HG03108 (cell line): ENCODE measurements around the gene TBC1D8.

Experiments used
- ATAC-seq: cut with Tn5 transposase; IDR thresholded peaks from one replicate; pipeline ENCODE4 v1.9.1; 2021; ENCODE audit warnings: moderate library complexity; ENCODE audit not compliant: unreplicated experiment

The TBC1D8 gene

DNA sequence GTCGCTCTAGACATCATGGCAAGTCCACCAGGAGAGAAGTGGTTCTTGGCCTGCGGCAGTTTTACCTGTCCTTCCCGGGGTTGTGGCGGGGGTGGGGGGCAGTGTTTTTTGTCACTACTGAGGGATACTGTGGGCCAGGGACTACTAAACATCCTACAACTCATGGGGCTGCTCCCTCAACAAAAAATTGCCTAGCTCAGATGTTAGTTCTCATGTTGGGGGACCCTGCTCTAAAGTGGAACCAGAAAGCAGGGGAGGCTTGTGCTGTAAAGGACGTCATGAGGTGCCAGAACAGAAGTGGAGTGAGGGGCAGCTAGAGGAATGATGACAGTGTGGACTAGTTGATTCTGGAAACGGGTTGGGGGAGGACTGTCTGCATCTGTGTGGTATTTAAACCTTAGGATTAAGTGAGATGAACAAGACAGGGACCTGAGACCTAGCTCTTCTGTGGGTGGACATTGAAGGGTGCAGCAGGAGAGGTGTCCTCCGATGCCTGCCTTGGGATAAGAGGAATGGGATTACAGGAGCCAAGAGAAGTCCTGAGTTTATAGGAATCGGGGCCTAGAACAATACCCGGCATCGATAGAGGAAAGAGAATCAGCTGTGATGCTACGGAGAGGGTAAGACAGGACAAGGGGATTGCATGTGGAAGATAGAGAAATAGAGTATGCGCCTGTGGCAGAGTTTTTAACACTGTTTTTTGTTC is 146.4 kb downstream of the TBC1D8 start:
- ATAC-seq, result no peak

DNA sequence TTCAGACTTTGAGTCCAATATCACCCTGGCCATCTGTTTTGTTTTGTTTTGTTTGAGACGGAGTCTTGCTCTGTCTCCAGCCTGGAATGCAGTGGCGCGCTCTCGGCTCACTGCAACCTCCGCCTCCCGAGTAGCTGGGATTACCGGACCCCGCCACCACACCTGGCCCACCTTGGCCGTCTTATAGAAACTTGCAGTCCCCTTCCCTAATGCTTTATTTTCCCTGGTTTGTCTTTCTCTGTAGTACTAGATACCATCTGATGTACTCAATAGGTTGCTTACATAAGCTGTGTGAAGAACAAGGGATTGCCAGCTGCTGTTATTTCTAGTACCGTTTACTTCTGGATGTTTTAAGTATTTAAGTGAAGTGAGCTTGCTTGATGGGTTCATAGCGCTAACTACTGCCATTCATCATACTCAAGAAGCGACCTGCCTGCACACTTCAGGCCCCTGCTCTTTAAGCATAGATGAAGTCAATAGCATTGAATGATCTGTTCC is 147.9 kb downstream of the TBC1D8 start:
- no peak for ATAC-seq

- ATAC-seq, result no peak
Measured at GRCh38 chr2:101002562-101003277, 148.5 kb downstream of the TBC1D8 start.

DNA sequence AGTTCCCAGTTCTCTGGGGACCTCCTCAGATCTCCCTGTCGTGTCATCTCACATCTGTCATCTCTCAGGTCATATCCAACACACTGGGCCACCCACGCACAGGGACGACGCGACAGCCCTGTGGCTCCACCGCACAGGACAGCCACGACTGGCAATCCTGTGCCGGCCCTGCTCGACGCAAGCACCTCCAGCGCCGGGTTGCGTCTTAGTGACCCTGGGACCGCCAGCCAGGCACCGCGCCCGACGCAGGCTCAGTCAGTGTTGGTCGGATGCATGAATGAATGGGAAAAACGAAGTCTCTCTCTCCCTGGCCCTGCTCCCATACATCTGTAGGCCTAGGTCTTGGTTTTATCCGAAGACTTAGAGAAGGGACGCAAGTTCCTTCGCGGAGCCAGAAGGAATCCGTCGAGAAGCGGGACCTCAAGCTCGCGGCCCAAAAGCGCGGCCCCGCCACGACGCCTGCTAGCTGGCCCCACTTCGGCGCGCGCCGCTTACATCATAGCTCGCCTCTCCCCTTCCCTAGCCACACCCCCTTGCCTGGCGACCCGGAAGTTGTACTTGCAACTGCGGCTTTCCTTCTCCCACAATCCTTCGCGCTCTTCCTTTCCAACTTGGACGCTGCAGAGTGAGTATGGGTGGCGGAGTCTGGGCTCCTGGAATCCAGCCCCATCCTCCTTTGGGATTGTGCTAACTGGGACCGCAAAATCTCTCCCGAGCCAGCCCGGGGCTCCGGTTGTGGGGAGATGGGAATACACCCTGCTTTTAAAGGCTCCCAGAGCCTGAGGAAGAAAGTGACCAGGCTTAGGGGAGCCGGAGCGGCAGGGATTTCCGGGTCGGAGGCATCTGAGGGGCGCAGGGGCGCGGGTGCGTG is 149.3 kb downstream of the TBC1D8 start, which contains the start of gene RPL31:
Gene RPL31, plus strand, starts transcription at position 599 of the 871 bp plus-strand sequence. CDS start 413 bp downstream, outside the sequence.
- peak; percentile 97 for ATAC-seq

GRCh38 chr2:100999995-101000394 is 151.2 kb downstream of the TBC1D8 start:
- no peak for ATAC-seq

- no peak for ATAC-seq
Measured at GRCh38 chr2:100998235-100998573, 153.0 kb downstream of the TBC1D8 start.

DNA sequence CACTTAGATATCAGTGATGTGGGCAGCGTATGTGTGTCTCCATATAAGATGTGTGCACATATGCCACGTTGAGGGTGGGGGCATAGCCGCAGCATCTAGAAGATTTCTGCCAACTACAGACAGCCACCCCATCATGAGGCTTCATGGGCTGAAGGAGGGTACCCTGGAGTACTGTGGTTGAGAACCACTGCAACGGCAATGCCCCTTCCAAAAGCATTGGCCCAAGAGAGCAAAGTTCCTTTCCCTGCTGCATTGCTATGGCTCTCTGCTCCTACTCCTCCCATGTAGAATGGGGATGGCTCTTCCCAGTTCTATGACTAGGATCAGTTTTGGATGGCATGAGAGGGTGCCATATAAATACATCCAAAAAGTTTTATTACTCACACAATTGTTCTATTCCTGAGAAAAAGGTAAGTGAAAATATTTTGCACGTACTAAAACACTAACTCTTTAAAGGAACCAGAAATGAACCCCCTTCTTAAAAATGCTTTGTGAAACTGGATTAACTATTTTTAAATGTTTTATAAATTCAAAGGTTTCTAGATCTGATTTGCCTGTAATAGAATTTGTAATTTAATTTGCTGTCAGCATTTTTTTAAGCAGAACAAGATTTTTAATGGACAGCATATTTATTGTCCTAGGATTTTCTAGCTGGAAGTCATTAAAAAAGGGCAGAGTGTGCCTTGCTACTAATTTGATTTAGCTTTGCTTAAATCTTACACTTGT is 153.5 kb downstream of the TBC1D8 start:
- no peak for ATAC-seq

GRCh38 chr2:100995309-100996075 is 155.7 kb downstream of the TBC1D8 start:
- no peak for ATAC-seq

DNA sequence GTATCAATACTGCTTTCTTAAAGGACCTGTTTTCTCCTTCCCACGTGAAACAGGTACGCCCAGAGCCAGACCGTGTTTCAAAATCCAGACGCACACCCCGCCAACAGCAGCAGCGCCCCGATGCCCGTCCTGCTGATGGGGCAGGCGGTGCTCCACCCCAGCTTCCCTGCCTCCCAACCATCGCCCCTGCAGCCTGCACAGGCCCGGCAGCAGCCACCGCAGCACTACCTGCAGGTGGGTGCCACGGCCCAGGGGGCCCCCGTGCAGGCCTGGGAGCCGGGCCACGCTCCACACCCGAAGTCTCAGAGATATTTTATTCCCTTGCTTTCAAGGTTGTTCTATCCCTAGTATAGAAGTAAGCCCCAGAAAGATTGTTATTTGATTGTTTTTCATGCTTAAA is 157.9 kb downstream of the TBC1D8 start:
- no peak for ATAC-seq

DNA sequence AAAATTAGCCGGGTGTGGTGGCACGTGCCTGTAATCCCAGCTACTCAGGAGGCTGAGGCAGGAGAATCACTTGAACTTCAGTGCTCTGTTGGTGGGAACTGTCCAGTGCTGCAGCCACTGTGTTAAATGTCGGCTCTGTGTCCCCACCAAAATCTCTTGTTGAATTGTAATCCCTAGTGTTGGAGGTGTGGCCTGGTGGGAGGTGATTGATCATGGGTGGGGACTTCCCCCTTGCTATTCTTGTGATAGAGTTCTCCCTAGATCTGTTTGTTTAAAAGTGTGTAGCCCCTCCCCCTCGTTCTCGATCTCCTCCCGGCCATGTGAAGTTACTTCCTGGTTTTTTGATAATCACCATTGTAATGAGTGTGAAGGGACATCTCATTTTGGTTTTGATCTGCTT is 158.9 kb downstream of the TBC1D8 start:
- no peak for ATAC-seq

DNA sequence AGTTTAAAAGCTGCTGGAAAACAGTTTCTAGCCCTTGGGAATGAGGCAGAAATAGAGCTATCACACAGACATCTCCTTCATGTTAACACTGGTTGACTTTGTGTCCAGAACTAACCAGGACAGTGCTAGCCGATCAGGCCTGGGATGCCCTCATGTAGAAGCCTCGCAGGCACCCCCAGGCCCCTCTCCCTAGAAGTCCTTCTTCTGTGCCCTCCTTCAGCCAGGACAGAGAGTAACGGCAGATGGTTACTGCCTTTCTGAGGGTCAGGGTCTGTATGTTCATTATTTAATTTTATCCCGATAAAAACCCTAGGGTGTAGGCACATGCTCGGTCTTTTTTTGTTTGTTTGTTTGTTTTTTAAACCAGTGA is 159.8 kb downstream of the TBC1D8 start:
- ATAC-seq, result no peak

- ATAC-seq, result no peak
Measured at GRCh38 chr2:100990650-100991403, 160.4 kb downstream of the TBC1D8 start.

DNA sequence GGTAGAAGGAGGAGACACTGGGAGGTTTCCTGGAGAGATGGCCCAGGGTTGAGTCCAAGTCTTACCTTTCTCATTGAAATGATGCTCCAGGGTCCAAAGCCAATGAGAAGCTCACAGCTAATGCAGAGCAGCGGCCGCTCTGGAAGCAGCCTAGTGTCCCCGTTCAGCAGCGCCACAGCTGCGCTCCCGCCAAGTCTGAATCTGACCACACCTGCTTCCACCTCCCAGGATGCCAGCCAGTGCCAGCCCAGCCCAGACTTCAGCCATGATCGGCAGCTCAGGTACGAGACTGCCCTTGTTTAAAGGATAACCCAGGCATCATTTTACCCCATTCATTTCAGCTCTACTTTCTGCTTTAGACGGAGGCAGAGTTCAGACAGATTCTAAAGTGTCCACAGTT is 161.0 kb downstream of the TBC1D8 start:
- ATAC-seq, result no peak

DNA sequence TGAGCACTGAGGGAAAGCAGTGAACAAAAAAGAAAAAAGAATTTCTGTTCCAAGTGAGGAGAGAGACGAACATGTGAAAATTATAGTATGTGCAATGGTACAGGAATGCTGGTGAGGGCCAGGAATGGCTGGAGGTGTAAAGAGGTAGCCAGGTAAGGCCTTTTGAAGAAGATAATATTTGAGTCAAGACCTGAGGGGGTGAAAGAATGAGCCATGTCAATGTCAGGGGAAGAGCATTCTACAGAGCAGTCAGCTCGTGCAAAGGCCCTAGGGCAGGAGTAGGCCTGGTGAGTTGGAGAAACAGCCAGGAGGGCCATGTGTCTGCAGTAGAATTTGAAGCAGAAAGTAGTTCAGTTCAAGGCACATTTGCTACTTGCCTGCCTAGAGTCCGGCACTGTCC is 161.5 kb downstream of the TBC1D8 start:
- no peak for ATAC-seq

DNA sequence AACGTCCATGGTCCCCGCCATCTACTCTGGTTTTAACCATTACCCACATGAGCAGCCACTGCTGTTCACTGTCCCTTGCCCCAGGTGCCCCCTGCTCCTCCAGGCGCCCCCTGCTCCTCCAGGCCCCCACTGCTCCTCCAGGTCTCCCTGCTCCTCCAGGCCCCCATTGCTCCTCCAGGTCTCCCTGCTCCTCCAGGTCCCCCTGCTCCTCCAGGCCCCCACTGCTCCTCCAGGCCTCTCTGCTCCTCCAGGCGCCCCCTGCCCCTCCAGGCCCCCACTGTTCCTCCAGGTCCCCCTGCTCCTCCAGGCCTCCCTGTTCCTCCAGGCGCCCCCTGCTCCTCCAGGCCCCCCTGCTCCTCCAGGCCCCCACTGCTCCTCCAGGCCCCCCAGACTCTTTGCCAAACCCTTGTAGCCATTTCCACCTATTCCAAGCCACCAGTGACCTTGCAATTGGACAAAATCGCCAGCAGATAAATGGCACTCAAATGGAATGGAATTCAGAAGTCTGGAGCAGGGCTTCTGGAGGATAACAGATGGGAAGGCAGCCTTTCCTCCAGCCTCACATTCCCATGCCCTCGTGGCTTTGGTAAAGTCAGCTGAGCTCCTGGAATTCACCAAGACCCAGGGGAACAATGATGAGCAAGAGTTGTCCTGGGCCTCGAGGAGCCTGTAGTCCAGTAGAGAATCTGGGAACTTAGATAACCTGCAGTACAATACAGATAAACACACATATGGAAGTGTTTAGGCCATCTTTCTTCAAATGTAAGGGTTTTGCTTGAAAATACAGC is 162.4 kb downstream of the TBC1D8 start:
- ATAC-seq, result no peak

DNA sequence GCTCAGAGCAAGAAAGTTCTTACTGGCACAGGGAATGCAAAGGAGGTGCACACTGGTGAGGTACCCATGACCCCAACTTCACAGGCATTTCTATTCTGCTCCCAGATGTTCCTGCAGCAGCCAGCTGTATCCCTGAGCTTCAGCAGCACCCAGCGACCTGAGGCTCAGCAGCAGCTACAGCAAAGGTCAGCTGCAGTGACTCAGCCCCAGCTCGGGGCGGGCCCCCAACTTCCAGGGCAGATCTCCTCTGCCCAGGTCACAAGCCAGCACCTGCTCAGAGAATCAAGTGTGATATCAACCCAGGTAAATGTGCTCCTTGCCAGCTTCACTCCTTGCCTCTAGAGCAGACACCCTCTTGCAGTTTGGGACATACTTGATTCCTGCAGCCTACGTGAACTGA is 163.2 kb downstream of the TBC1D8 start:
- ATAC-seq, result no peak

- no peak for ATAC-seq
Measured at GRCh38 chr2:100987536-100987935, 163.6 kb downstream of the TBC1D8 start.

- ATAC-seq, result no peak
Measured at GRCh38 chr2:100986157-100986556, 165.0 kb downstream of the TBC1D8 start.

DNA sequence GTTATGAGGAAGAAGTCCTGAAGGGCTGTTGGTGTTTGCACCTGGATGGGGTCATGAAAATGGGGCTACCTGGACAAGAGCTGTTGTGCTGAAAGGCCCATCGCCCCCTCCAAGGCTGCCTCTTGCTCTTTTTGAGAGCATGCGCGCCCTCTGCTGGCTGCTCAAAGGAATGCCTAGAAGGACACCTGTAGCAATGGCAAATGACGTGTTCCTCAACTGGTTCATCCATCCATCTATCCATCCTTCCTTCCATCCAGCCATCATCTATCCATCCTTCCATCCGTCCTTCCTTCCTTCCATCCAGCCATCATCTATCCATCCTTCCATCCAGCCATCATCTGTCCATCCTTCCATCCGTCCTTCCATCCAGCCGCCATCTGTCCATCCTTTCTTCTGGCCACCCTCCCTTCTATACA is 166.3 kb downstream of the TBC1D8 start:
- ATAC-seq, result no peak
